Testis (tissue), 3 donors: ENCODE data around the gene EHMT1. TPM values are rescaled to one million over a fixed set of nuclear protein-coding genes. Genes with fewer than 3 reads are reported as not detected.
"Not testable (repeated sequence)": the region's sequence is repeated elsewhere in the genome, so short reads cannot be mapped to it uniquely, and the experiment has no call there.

Experiments
- DNase-seq: peaks from one replicate; pipeline ENCODE4 v3.0.0-alpha.2; 2019
- H3K27ac ChIP-seq, 2 donors: fragments of 200-600 bp; sonication (generic); one replicate each; pipeline ENCODE4 v1.5.1; 2019
- H3K27me3 ChIP-seq: fragments of 200-600 bp; sonication (generic); one replicate; pipeline ENCODE4 v1.5.1; 2019
- H3K36me3 ChIP-seq: fragments of 200-600 bp; sonication (generic); one replicate; pipeline ENCODE4 v1.5.1; 2017; ENCODE audit warnings: low read depth; ENCODE audit errors: missing control alignments
- H3K4me1 ChIP-seq: fragments of 200-600 bp; sonication (generic); one replicate; pipeline ENCODE4 v1.5.1; 2019
- H3K4me3 ChIP-seq, 2 donors: fragments of 200-600 bp; sonication (generic); one replicate each; pipeline ENCODE4 v1.5.1; 2017 to 2019
- H3K9me3 ChIP-seq: fragments of 200-600 bp; sonication (generic); one replicate; pipeline ENCODE4 v1.5.1; 2017
- POLR2A ChIP-seq: fragments of 450-650 bp; IDR thresholded peaks from one replicate; pipeline ENCODE4 v1.6.1; 2017; ENCODE audit warnings: antibody characterized with exemption, mild to moderate bottlenecking, moderate library complexity
- WGBS, 2 donors: methylation state at CpG; one replicate each; pipeline ENCODE4 v1.1.5; 2018; 5-methylcytosine and 5-hydroxymethylcytosine counted together
- intact Hi-C: fragments of 100-400 bp; cut with DNase I; formaldehyde crosslinking; loops from one replicate; pipeline ENCODE4 v1.15.1; 2023; ENCODE audit warnings: low total_unique reads
- polyA plus RNA-seq: library from polyadenylated mRNA; stranded (reverse); fragments of 350-450 nt; fragmentation: Illumina TruSeq; extraction: RNeasy Lipid Tissue Mini Kit (QIAGEN cat#74804); gene quantifications from one replicate; pipeline ENCODE4 v1.2.3, GENCODE V29; 2014; ENCODE audit warnings: low read depth, low replicate concordance; ENCODE audit not compliant: insufficient read depth
- total RNA-seq, 2 donors: library from RNA; depleted of rRNA; stranded (reverse); fragments of >200 nt; gene quantifications; one replicate each; pipeline ENCODE4 v1.2.3, GENCODE V29; 2016
- TF ChIP-seq, protein P1 (sequence below), 3 experiments: fragments of 450-650 bp in 2 of 3; fragments of 200-600 bp in 1 of 3; sonication (generic) in 1 of 3; IDR thresholded peaks; one replicate each; pipeline ENCODE4 v1.5.1; 2016 to 2019; ENCODE audit warnings: antibody characterized with exemption in 3 of 3, mild to moderate bottlenecking in 2 of 3, moderate library complexity in 1 of 3

The EHMT1 gene
- total and polyA plus RNA-seq, 3 donors from 2014 or later = 116 to 207 (median 193) TPM

DNA sequence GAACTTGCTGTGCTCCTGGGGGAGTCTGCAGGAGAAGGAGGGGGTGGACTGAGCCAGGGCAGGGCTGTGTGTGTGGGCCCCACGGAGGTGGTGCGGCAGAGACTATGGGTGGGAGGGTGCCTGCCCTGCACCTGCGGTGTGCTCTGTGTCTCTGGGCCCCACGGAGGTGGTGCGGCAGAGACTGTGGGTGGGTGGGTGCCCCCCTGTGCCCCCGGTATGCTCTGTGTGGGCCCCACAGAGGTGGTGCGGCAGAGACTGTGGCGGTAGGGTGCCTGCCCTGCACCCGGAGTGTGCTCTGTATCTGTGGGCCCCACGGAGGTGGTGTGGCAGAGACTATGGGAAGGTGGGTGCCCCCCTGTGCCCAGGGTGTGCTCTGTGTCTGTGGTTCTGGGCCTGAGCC lies 103.7 kb downstream of the EHMT1 start:
- Histone ChIP-seq H3K36me3 (no peaks in the 10 kb centered on the region), H3K4me1 (no peaks in the 10 kb centered on the region), H3K4me3 (no peak overlapping the region), H3K27ac (no peak overlapping the region), H3K27me3 (no peaks in the 10 kb centered on the region), H3K9me3 (no peaks in the 10 kb centered on the region)
- no peak for DNase-seq
- 50 to 56% methylated on average over 9 to 10 of the region's 10 CpGs for WGBS, 2 donors
- TF ChIP-seq, protein P1, sequence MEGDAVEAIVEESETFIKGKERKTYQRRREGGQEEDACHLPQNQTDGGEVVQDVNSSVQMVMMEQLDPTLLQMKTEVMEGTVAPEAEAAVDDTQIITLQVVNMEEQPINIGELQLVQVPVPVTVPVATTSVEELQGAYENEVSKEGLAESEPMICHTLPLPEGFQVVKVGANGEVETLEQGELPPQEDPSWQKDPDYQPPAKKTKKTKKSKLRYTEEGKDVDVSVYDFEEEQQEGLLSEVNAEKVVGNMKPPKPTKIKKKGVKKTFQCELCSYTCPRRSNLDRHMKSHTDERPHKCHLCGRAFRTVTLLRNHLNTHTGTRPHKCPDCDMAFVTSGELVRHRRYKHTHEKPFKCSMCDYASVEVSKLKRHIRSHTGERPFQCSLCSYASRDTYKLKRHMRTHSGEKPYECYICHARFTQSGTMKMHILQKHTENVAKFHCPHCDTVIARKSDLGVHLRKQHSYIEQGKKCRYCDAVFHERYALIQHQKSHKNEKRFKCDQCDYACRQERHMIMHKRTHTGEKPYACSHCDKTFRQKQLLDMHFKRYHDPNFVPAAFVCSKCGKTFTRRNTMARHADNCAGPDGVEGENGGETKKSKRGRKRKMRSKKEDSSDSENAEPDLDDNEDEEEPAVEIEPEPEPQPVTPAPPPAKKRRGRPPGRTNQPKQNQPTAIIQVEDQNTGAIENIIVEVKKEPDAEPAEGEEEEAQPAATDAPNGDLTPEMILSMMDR (IDR thresholded peaks at IDR 0.05) = no peak
- TF ChIP-seq POLR2A = no peak
- intact Hi-C loops = no loop called here

DNA sequence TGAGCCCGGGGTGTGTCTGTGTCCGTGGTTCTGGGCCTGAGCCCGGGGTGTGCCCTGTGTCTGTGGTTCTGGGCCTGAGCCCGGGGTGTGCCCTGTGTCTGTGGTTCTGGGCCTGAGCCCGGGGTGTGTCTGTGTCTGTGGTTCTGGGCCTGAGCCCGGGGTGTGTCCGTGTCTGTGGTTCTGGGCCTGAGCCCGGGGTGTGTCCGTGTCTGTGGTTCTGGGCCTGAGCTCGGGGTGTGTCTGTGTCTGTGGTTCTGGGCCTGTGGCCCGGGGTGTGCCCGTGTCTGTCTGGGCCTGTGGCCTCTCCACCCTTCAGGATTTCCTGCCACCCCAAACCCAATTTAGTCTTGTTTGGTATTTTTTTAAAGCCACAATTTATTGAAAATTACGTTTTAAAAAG lies 104.6 kb downstream of the EHMT1 start:
- WGBS, 2 donors = 67 to 74% methylated on average over 11 to 12 of the region's 13 CpGs
- H3K9me3 ChIP-seq, DNase-seq, intact Hi-C loops, H3K4me1 ChIP-seq, H3K36me3 ChIP-seq, H3K27me3 ChIP-seq, H3K4me3 ChIP-seq, H3K27ac ChIP-seq: not testable (repeated sequence)

DNA sequence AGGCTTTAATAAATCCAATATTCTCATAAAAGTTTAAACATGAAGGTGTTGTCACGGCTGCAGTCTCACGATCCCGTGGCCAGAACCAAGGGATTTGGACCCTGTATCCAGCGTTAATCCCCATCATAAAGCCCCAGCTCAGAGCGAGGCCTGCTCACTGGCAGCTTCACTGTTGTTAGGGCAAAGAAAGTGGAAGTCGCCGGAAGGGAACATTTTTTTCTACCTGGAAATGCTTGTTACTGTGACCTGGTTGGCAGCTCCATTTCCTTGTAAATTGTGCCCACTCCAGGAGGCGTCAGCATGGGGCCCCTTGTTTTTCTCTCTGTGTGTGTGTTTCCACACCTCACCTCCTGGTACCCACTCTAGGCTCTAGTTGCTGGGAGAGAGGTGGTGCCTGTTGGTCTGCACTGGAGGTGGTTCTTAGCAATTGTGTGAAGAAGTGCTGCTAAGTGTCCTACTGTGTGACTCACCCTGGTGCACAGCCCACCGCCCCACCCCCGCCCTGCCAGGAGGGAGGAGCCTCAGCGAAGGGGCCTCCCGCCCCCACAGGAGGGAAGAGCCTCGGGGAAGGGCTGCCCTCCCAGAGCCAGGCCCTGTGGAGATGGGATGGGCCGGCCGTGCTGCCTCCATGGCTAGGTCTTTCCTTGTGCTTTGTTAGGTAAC lies 105.1 kb downstream of the EHMT1 start:
- 84 to 85% methylated on average over 11 to 14 of the region's 15 CpGs for WGBS, 2 donors
- intact Hi-C loops = no loop called here

DNA sequence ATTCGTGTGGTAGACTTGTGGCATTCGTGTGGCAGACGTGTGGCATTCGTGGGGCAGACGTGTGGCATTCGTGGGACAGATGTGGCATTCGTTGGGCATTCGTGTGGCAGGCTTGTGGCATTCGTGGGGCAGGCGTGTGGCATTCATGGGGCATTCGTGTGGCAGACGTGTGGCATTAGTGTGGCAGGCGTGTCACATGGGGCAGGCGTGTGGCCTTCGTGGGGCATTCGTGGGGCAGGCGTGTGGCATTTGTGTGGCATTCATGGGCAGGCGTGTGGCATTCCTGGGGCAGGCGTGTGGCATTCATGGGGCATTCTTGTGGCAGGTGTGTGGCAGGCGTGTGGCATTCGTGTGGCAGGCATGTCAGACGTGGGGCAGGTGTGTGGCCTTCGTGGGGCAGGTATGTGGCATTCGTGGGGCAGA lies 106.0 kb downstream of the EHMT1 start:
- Histone ChIP-seq H3K9me3 (no peaks in the 10 kb centered on the region), H3K27ac (no peak overlapping the region), H3K27me3 (no peaks in the 10 kb centered on the region), H3K4me1 (no peaks in the 10 kb centered on the region), H3K4me3 (no peak overlapping the region), H3K36me3 (no peaks in the 10 kb centered on the region)
- intact Hi-C loops = no loop called here
- TF ChIP-seq, protein P1 (IDR thresholded peaks at IDR 0.05) = no peak
- no peak for TF ChIP-seq POLR2A
- no peak for DNase-seq
- WGBS, 2 donors = 95 to 96% methylated on average over 21 to 24 of the region's 24 CpGs

More for the DNA sequence above, 105.1 kb downstream of the EHMT1 start:
- H3K9me3 ChIP-seq = no peaks in the 10 kb centered on the region
- no peak overlapping the region for H3K27ac ChIP-seq
- no peaks in the 10 kb centered on the region for H3K4me1 ChIP-seq
- H3K36me3 ChIP-seq = no peaks in the 10 kb centered on the region
- TF ChIP-seq POLR2A = no peak
- TF ChIP-seq, protein P1 (IDR thresholded peaks at IDR 0.05) = no peak
- H3K4me3 ChIP-seq = no peak overlapping the region
- no peaks in the 10 kb centered on the region for H3K27me3 ChIP-seq
- no peak for DNase-seq

DNA sequence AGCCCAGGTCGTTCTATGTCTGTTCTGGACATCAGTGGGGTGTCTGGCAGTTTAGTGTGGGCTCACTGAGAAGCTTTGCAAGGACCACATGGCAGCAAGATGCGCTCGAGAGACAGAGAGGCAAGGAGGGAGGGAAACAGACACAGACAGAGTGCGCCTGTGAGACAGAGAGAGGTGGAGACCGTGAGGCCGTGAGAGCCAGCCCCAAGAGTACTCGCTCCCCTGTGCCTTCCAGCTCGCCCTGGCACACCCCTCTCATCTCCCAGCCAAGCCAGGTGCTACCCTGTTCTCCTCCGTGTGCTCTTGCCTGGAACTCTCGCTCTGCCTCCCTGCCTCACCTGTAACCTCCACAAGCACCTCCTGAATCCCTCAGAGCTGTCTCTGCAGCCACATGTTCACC lies 106.8 kb downstream of the EHMT1 start:
- H3K9me3 ChIP-seq = no peaks in the 10 kb centered on the region
- intact Hi-C loops = no loop called here
- no peak for TF ChIP-seq POLR2A
- TF ChIP-seq, protein P1 (IDR thresholded peaks at IDR 0.05) = no peak
- DNase-seq = no peak
- no peak overlapping the region for H3K4me3 ChIP-seq
- 92 to 96% methylated on average over 10 of the region's 10 CpGs for WGBS, 2 donors
- H3K4me1 ChIP-seq = no peaks in the 10 kb centered on the region
- H3K27ac ChIP-seq = no peak overlapping the region
- H3K27me3 ChIP-seq = no peaks in the 10 kb centered on the region
- H3K36me3 ChIP-seq = no peaks in the 10 kb centered on the region

DNA sequence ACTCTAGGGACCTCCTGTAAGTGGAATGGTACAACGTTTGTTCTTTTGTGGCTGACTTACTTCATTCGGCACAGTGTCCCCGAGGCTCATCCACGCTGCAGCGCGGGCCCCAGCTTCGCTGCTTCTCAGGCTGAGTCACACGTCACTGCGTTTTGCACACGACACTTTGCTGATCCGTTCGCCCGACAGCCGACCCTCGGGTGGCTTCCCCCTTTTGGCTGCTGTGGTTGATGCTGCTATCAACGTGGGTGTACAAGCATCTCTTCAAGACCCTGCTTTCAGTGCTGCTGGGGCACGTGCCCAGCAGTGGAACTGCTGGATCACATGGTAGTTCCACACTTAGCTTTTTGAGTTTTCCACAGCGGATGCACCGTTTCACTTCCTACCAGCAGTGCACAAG lies 107.5 kb downstream of the EHMT1 start:
- H3K27me3 ChIP-seq, H3K27ac ChIP-seq, H3K9me3 ChIP-seq, DNase-seq, H3K36me3 ChIP-seq, H3K4me1 ChIP-seq, H3K4me3 ChIP-seq, intact Hi-C loops: not testable (repeated sequence)
- WGBS, 2 donors = 93 to 99% methylated on average over 13 of the region's 19 CpGs
